Lung (tissue), 12 donors: ENCODE results near the gene ZBTB11. TPM values are rescaled to one million over a fixed set of nuclear protein-coding genes. Genes with fewer than 3 reads are reported as not detected.
"Not testable (repeated sequence)": the region's sequence is repeated elsewhere in the genome, so short reads cannot be mapped to it uniquely, and the experiment has no call there.

Experiments used
- ATAC-seq: fragments of 200-7000 bp; cut with Tn5 transposase; one replicate; pipeline ENCODE4 v1.9.1; 2020; ENCODE audit warnings: moderate number of reproducible peaks; ENCODE audit not compliant: insufficient read depth, low FRiP score
- DNase-seq, 3 donors: peaks; one replicate each; pipeline ENCODE4 v3.0.0-alpha.2; 2013 to 2017
- H3K27ac ChIP-seq, 2 donors: one replicate each; pipeline ENCODE4 v1.5.1; 2013; ENCODE audit warnings: mild to moderate bottlenecking in 2 of 2, moderate library complexity in 2 of 2, control low read depth in 1 of 2, inconsistent platforms in 1 of 2, low read depth in 1 of 2, low read length in 1 of 2
- H3K27me3 ChIP-seq, 3 donors: one replicate each; pipeline ENCODE4 v1.5.1; 2013; ENCODE audit warnings: low read length in 2 of 3; ENCODE audit not compliant: control insufficient read depth in 3 of 3, insufficient read depth in 3 of 3
- H3K36me3 ChIP-seq, 4 donors: one replicate each; pipeline ENCODE4 v1.5.1; 2013; ENCODE audit warnings: low read length in 4 of 4, mild to moderate bottlenecking in 1 of 4, moderate library complexity in 1 of 4; ENCODE audit not compliant: control insufficient read depth in 4 of 4, insufficient read depth in 4 of 4
- H3K4me1 ChIP-seq, 5 donors: one replicate each; pipeline ENCODE4 v1.5.1; 2013; ENCODE audit warnings: low read length in 5 of 5, mild to moderate bottlenecking in 2 of 5, moderate library complexity in 1 of 5; ENCODE audit not compliant: control insufficient read depth in 5 of 5, insufficient read depth in 5 of 5
- H3K4me3 ChIP-seq: one replicate; pipeline ENCODE4 v1.5.1; 2013; ENCODE audit warnings: mild to moderate bottlenecking, control low read depth, moderate library complexity
- H3K9ac ChIP-seq, 2 donors: one replicate each; pipeline ENCODE4 v1.5.1; 2013; ENCODE audit warnings: low read length in 2 of 2, control low read depth in 1 of 2; ENCODE audit not compliant: insufficient read depth in 1 of 2
- H3K9me3 ChIP-seq, 4 donors: one replicate each; pipeline ENCODE4 v1.5.1; 2013; ENCODE audit warnings: low read length in 3 of 4, mild to moderate bottlenecking in 1 of 4, moderate library complexity in 1 of 4; ENCODE audit not compliant: control insufficient read depth in 4 of 4, insufficient read depth in 3 of 4
- CTCF ChIP-seq: IDR thresholded peaks from 2 replicates; pipeline ENCODE4 v1.5.1; 2012; ENCODE audit warnings: mild to moderate bottlenecking; ENCODE audit errors: control extremely low read depth, extremely low read depth
- WGBS, 2 donors: extraction: QIAGEN DNeasy Blood & Tissue Kit; methylation state at CpG; one replicate each; pipeline ENCODE4 v1.1.7; 2013; 5-methylcytosine and 5-hydroxymethylcytosine counted together
- polyA plus RNA-seq, 2 donors: library from polyadenylated mRNA; stranded (reverse); fragments of 200-250 nt; gene quantifications; one replicate each; pipeline ENCODE4 v1.2.1, GENCODE V29; 2013
- total RNA-seq, 2 donors: library from RNA; depleted of rRNA in 1 of 2; stranded (reverse); fragments of >200 nt in 1 of 2; gene quantifications; one replicate each; pipeline ENCODE4 v1.2.1, GENCODE V29; 2014 to 2021
- donor health status: control.
- donor health status: control.
- donor health status: Bipolar disorder and iron deficiency.
- donor health status: healthy.
- donor health status: DM: yes; HTN: yes; CAD: no.

ZBTB11 gene
- total and polyA plus RNA-seq, 4 donors: 7.5 to 42.5 (median 11.8) TPM

GRCh38 chr3:101633186-101633585, 43.7 kb downstream of the ZBTB11 start:
- Histone ChIP-seq H3K27ac (no peak overlapping the region), H3K9ac (no peak overlapping the region), H3K36me3 (no peaks in the 10 kb centered on the region), H3K4me3 (no peak overlapping the region), H3K27me3 (no peaks in the 10 kb centered on the region), H3K4me1 (no peaks in the 10 kb centered on the region), H3K9me3 (no peaks in the 10 kb centered on the region)
- 78 to 81% methylated on average over 10 of the region's 10 CpGs for WGBS, 2 donors
- TF ChIP-seq CTCF: no peak
- DNase-seq: peak in 2 of 3 donors; percentile 34 to 40
- no peak for ATAC-seq

GRCh38 chr3:101632586-101632985, 44.3 kb downstream of the ZBTB11 start:
- ATAC-seq: no peak
- Histone ChIP-seq H3K9me3 (no peaks in the 10 kb centered on the region), H3K4me3 (no peak overlapping the region), H3K4me1 (no peaks in the 10 kb centered on the region), H3K36me3 (no peaks in the 10 kb centered on the region), H3K27ac (no peak overlapping the region), H3K27me3 (no peaks in the 10 kb centered on the region), H3K9ac (no peak overlapping the region)
- WGBS, 2 donors: 81 to 84% methylated on average over 11 of the region's 11 CpGs
- TF ChIP-seq CTCF: no peak
- DNase-seq: no peak

GRCh38 chr3:101631959-101632358, 45.0 kb downstream of the ZBTB11 start:
- H3K4me3 ChIP-seq, DNase-seq, H3K27ac ChIP-seq, ATAC-seq, H3K27me3 ChIP-seq, H3K4me1 ChIP-seq, H3K9ac ChIP-seq, H3K36me3 ChIP-seq, H3K9me3 ChIP-seq: not testable (repeated sequence)
- WGBS, 2 donors: 86 to 94% methylated on average over 8 of the region's 8 CpGs

GRCh38 chr3:101631098-101631796, 45.7 kb downstream of the ZBTB11 start:
- Histone ChIP-seq H3K27me3 (no peaks in the 10 kb centered on the region), H3K4me3 (no peak overlapping the region), H3K9ac (no peak overlapping the region), H3K27ac (no peak overlapping the region), H3K9me3 (no peaks in the 10 kb centered on the region), H3K36me3 (no peaks in the 10 kb centered on the region), H3K4me1 (no peaks in the 10 kb centered on the region)
- DNase-seq: no peak
- 93 to 96% methylated on average over 1 of the region's 1 CpG for WGBS, 2 donors
- ATAC-seq: no peak
- no peak for TF ChIP-seq CTCF
